Measurements from ENCODE around the gene NET1. TPM values are rescaled to one million over a fixed set of nuclear protein-coding genes. Genes with fewer than 3 reads are reported as not detected.
"Not testable (repeated sequence)": the region's sequence is repeated elsewhere in the genome, so short reads cannot be mapped to it uniquely, and the experiment has no call there.

NET1 gene, protein sequence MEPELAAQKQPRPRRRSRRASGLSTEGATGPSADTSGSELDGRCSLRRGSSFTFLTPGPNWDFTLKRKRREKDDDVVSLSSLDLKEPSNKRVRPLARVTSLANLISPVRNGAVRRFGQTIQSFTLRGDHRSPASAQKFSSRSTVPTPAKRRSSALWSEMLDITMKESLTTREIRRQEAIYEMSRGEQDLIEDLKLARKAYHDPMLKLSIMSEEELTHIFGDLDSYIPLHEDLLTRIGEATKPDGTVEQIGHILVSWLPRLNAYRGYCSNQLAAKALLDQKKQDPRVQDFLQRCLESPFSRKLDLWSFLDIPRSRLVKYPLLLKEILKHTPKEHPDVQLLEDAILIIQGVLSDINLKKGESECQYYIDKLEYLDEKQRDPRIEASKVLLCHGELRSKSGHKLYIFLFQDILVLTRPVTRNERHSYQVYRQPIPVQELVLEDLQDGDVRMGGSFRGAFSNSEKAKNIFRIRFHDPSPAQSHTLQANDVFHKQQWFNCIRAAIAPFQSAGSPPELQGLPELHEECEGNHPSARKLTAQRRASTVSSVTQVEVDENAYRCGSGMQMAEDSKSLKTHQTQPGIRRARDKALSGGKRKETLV
- 35.1 and 40.3 TPM in 2 replicates for total RNA-seq

DNA sequence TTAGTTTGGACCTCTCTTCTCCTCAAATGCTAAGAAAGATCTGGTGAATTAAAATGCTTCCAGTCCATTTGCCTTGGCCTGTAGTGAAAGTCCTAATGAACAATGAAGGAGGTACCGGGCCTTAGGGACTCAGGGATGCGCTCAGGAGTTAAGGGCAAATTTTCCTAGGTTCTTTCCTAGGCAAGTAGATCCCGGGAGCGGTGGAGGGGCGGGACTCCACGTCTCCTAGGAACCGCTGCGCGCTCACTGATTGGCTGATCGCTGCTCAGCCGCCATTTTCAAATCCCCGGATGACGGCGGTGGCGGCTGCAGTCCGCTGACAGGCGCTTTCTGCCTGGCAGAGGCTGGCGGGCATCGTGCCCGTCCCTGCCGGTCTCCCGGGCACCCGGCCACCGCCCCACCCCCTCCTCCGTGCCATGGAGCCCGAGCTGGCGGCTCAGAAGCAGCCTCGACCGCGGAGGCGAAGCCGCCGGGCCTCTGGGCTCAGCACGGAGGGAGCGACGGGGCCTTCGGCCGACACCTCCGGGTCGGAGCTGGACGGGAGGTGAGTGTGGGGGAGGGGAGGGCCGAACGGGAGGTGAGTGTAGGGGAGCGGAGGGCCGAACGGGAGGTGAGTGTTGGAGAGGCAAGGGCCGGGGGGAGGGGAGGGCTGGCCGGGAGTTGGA, at the start of gene NET1:
Gene NET1 (plus strand): TSS at position 281 of the 665 bp plus-strand sequence. CDS start 136 bp downstream, at position 417.
- H3K4me3 Mint-ChIP-seq: no peak within 1 kb of the TSS
- peaks cover 8% of the 10 kb centered on the region for H3K4me1 Mint-ChIP-seq
- intact Hi-C loops (cut with micrococcal nuclease): no loop called here
- peaks cover 25% of the 10 kb centered on the region for H3K27me3 Mint-ChIP-seq
- DNase-seq: peak; percentile 93
- H3K36me3 Mint-ChIP-seq (ENCODE audit: low read depth): peaks cover 12% of the 10 kb centered on the region
- peaks cover 4% of the 10 kb centered on the region for H3K9me3 Mint-ChIP-seq
- H3K27ac Mint-ChIP-seq: peak within 1 kb of the TSS; percentile 43

DNA sequence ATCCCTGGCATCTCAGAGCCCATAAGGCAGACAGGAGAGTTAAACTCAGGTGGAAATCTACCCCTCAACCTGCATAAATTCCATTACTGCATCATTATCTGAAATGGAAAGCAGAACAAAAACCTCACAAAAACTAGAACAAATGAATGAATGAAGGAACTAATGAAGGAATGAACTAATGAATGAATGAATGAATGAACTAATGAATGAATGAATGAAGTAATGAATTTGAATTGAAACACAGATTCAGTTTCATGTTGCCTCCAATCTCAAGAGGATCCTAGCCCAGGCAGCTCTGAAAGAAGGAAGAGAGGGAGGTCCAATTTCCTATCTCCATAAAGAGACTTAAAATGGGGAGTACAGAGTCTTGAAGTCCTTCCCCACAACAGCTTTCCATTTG, 49.5 kb upstream of the NET1 start:
- Mint-ChIP-seq H3K36me3 (ENCODE audit: low read depth) (no peaks in the 10 kb centered on the region), H3K27me3 (peaks cover 28% of the 10 kb centered on the region), H3K4me3 (no peak overlapping the region), H3K4me1 (no peaks in the 10 kb centered on the region), H3K27ac (no peak overlapping the region), H3K9me3 (no peaks in the 10 kb centered on the region)
- intact Hi-C loops (cut with micrococcal nuclease): no loop called here
- DNase-seq: no peak

DNA sequence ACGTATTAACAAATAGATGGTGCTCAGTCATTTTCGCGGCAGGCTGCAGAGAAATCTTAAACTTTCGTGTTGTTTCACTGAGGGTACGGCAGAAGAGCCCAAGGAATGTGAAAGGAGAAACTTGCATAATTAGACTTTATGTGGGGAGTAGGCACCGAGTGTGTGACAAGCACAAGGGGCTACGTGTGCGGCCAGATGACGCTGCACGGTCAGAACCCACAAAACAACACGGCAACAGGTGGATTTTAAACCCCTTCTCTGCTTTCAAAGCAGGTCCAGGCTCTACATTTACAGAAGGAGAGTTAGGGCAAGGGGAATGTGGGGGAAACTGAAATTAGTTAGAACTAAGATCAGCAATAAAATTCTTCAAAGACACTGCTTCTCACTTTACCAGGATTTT, 48.0 kb upstream of the NET1 start:
- H3K36me3 Mint-ChIP-seq (ENCODE audit: low read depth): no peaks in the 10 kb centered on the region
- intact Hi-C loops (cut with micrococcal nuclease): no loop called here
- H3K4me3 Mint-ChIP-seq: no peak overlapping the region
- peaks cover 25% of the 10 kb centered on the region for H3K27me3 Mint-ChIP-seq
- H3K4me1 Mint-ChIP-seq: no peaks in the 10 kb centered on the region
- no peak overlapping the region for H3K27ac Mint-ChIP-seq
- no peak for DNase-seq
- H3K9me3 Mint-ChIP-seq: no peaks in the 10 kb centered on the region

DNA sequence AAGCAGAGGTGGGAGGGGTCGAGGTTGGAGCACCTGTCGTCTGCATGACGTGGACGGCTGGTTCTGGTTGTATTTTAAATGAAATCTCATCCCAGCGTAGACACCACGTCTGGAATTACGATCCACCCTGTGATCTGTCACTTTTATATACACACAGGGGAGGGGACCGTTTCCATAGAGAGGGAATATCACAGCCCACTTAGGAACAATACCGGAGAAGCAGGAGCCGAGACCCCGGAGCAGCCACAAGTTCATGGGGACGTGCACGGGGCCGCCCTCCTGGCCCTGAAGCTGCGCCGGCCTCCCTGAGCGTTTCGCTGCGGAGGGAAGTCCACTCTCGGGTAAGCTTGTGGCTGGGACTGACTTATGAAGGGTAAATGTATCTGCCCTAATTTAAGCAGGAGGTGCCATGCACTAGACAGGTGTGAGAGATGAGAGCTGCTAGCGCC, 47.4 kb upstream of the NET1 start, which contains the start of gene UCN3:
Gene UCN3 (plus strand): TSS at position 77 of the 449 bp plus-strand sequence. CDS start 8,755 bp downstream, outside the sequence.
- Mint-ChIP-seq H3K4me3 (no peak within 1 kb of the TSS), H3K27ac (no peak within 1 kb of the TSS)
- intact Hi-C loops (cut with micrococcal nuclease): no loop called here

DNA sequence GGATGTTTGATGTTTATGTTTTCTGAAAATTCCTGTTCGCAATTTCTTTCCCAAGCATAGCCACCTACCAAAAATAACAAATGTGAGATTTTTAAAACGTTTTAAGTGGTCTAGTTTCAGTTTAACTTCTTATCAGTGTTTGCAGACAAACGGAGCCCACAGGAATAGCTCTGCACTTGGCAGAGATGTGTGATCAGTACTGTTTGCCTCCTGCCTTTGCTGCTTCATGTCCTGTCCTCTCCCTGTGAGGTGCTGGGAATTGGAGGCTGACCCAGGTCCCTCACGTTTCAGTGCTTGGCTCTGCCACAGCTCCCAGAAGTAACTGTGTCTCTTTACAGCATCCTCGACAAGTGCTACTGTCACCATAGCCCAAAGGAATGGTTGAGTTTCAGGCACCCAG, 46.4 kb upstream of the NET1 start:
- Mint-ChIP-seq H3K36me3 (ENCODE audit: low read depth) (no peaks in the 10 kb centered on the region), H3K27me3 (peaks cover 18% of the 10 kb centered on the region), H3K9me3 (peaks cover 12% of the 10 kb centered on the region), H3K4me1 (no peaks in the 10 kb centered on the region), H3K27ac (no peak overlapping the region), H3K4me3 (no peak overlapping the region)
- intact Hi-C loops (cut with micrococcal nuclease): no loop called here
- DNase-seq: no peak

More for the DNA sequence above, 47.4 kb upstream of the NET1 start, which contains the start of gene UCN3:
- H3K27me3 Mint-ChIP-seq: peaks cover 22% of the 10 kb centered on the region
- no peaks in the 10 kb centered on the region for H3K36me3 Mint-ChIP-seq (ENCODE audit: low read depth)
- no peaks in the 10 kb centered on the region for H3K4me1 Mint-ChIP-seq
- DNase-seq: no peak
- H3K9me3 Mint-ChIP-seq: peaks cover 4% of the 10 kb centered on the region

DNA sequence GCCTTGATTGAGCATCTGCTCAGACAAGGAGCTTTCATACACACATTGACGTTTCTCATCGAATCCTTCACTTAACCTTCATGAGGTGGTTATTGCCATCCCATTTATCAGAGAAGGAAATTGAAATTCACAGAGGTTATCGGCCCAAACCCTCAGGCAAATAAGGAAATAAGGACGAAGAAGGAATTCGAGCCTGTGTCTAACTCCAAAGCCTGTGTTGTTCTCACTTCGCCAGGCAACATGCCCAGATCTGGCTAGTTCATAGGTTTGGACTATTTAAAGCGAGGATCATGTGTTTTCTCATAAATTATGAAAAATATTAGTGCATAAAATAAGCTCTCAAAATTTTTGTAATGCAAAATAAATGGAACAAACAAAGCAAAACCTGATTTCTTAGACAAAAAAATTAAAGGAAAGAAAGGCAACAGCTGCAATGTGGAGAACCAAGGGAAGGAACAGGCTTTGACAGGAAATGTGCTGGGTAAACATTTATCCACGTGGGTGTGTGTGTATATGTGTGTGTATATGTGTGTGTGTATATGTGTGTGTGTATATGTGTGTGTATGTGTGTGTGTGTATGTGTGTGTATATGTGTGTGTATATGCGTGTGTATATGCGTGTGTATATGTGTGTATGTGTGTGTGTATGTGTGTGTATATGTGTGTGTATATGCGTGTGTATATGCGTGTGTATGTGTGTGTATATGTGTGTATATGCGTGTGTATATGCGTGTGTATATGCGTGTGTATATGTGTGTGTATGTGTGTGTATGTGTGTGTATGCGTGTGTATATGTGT, 42.8 kb upstream of the NET1 start:
- no peaks in the 10 kb centered on the region for H3K36me3 Mint-ChIP-seq (ENCODE audit: low read depth)
- no peaks in the 10 kb centered on the region for H3K4me1 Mint-ChIP-seq

DNA sequence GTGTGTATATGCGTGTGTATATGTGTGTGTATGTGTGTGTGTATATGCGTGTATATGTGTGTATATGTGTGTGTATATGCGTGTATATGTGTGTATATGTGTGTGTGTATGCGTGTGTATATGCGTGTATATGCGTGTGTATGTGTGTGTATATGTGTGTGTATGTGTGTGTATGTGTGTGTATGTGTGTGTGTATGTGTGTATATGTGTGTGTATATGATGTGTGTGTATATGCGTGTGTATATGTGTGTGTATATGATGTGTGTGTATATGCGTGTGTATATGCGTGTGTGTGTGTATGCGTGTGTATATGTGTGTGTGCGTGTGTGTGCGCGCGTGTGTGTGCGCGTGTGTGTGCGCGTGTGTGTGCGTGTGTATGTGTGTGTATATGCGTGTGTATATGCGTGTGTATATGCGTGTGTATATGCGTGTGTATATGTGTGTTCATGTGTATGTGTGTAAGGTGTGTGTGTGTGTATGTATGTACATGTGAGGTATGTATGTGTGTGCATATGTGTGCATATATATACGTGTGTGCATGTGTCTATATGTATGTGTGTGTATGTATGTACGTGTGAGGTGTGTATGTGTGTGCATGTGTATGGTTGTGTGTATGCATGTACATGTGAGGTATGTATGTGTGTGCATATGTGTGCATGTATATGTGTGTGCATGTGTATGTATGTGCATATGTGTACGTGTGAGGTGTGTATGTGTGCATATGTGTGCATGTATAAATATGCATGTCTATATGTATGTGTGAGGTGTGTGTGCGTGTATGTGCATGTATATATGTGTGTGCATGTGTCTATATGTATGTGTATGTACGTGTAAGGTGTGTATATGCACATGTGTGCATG, 41.6 kb upstream of the NET1 start:
- Mint-ChIP-seq H3K27me3 (peaks cover 12% of the 10 kb centered on the region), H3K9me3 (peaks cover 13% of the 10 kb centered on the region), H3K27ac (no peak overlapping the region)

More for the DNA sequence above, 42.8 kb upstream of the NET1 start:
- intact Hi-C loops (cut with micrococcal nuclease): no loop called here
- Mint-ChIP-seq H3K27me3 (peaks cover 14% of the 10 kb centered on the region), H3K9me3 (peaks cover 13% of the 10 kb centered on the region), H3K4me3 (no peak overlapping the region), H3K27ac (no peak overlapping the region)
- no peak for DNase-seq

DNA sequence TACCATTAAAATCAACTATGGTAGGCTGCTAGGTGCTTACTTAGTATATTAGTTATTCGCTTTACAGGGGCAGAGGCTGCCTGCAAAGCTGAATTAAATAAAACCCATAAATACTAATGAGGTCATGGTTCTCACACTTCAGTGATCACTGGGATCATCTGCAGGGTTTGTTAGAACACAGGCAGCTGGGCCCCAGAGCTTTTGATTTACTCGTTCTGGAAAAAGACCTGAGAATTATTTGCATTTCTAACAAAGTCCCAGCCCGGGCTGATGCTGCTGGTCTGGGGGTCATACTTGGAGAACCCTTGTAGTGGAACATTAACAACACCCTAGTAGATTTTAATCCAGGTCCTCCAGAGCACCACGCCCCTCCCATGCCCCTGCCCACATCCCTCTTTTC, 39.0 kb upstream of the NET1 start:
- DNase-seq: no peak
- Mint-ChIP-seq H3K4me1 (peaks cover 3% of the 10 kb centered on the region), H3K27me3 (no peaks in the 10 kb centered on the region), H3K9me3 (peaks cover 13% of the 10 kb centered on the region), H3K4me3 (no peak overlapping the region), H3K36me3 (ENCODE audit: low read depth) (no peaks in the 10 kb centered on the region), H3K27ac (no peak overlapping the region)
- intact Hi-C loops (cut with micrococcal nuclease): no loop called here

More for the DNA sequence above, 41.6 kb upstream of the NET1 start:
- no peak for DNase-seq
- Mint-ChIP-seq H3K4me1 (no peaks in the 10 kb centered on the region), H3K36me3 (ENCODE audit: low read depth) (no peaks in the 10 kb centered on the region), H3K4me3 (no peak overlapping the region)
- intact Hi-C loops (cut with micrococcal nuclease): no loop called here

DNA sequence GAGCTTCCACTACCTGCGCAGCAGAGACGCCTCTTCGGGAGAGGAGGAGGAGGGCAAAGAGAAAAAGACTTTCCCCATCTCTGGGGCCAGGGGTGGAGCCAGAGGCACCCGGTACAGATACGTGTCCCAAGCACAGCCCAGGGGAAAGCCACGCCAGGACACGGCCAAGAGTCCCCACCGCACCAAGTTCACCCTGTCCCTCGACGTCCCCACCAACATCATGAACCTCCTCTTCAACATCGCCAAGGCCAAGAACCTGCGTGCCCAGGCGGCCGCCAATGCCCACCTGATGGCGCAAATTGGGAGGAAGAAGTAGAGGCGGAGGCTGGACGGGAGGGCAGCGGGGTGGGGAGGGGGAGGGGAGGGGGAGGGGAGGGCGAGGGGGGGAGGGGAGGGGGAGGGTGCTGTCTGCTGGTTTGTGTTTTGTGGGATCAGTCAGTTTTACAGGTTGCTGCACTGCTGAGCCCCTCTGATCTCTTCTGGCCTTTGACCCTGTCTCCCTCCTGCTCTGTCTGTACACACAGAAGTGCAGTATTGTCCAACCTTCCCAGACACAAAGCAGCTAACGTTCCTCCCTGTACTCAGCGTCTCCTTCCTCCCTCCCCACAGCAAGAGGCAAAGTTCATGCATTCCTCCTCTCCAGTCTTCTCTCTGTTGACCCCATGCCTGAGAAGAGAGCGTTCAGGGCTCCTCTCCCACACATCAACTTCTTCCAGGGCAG, 38.3 kb upstream of the NET1 start:
- H3K4me3 Mint-ChIP-seq: no peak overlapping the region

DNA sequence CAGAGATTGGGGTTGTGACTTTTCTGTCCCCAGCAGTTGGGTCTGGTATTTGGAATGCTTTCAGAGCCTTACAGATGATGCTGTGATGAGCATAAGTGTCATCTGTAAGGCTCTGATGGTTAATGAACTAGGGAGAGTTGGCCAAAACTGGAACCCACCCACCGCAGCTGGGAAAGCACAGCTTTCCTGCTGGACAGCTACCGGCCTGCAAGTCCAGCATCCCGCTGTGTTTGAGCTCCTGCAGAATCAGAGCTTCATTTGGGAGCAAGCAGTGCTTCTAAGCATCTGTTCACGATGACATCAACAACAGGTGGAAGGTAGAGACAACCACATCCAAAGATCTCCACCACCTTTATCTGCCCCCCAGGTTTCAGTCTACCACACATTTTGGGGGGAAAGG, 35.9 kb upstream of the NET1 start:
- no peak overlapping the region for H3K27ac Mint-ChIP-seq
- H3K4me3 Mint-ChIP-seq: no peak overlapping the region
- peaks cover 3% of the 10 kb centered on the region for H3K4me1 Mint-ChIP-seq
- H3K9me3 Mint-ChIP-seq: no peaks in the 10 kb centered on the region
- DNase-seq: no peak
- H3K27me3 Mint-ChIP-seq: peaks cover 3% of the 10 kb centered on the region
- intact Hi-C loops (cut with micrococcal nuclease): no loop called here
- H3K36me3 Mint-ChIP-seq (ENCODE audit: low read depth): no peaks in the 10 kb centered on the region

More for the DNA sequence above, 38.3 kb upstream of the NET1 start:
- intact Hi-C loops (cut with micrococcal nuclease): no loop called here
- Mint-ChIP-seq H3K36me3 (ENCODE audit: low read depth) (no peaks in the 10 kb centered on the region), H3K27ac (no peak overlapping the region), H3K9me3 (peaks cover 13% of the 10 kb centered on the region), H3K27me3 (no peaks in the 10 kb centered on the region), H3K4me1 (peaks cover 3% of the 10 kb centered on the region)
- no peak for DNase-seq

DNA sequence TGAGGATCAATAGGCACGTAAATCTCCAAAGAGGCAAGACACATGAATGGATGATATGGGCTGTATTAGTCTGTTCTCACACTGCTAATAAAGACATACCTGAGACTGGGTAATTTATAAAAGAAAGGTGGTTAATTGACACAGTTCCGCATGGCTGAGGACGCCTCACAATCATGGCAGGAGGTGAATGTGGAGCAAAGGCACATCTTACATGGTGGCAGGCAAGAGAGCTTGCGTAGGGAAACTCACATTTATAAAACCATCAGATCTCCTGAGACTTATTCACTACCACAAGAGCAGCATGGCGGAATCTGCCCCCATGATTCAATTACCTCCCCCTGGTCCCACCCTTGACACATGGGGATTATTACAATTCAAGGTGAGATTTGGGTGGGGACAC, 33.2 kb upstream of the NET1 start:
- H3K27ac Mint-ChIP-seq; DNase-seq; H3K4me3 Mint-ChIP-seq; H3K9me3 Mint-ChIP-seq; H3K36me3 Mint-ChIP-seq (ENCODE audit: low read depth); intact Hi-C loops (cut with micrococcal nuclease); H3K27me3 Mint-ChIP-seq; H3K4me1 Mint-ChIP-seq: not testable (repeated sequence)

DNA sequence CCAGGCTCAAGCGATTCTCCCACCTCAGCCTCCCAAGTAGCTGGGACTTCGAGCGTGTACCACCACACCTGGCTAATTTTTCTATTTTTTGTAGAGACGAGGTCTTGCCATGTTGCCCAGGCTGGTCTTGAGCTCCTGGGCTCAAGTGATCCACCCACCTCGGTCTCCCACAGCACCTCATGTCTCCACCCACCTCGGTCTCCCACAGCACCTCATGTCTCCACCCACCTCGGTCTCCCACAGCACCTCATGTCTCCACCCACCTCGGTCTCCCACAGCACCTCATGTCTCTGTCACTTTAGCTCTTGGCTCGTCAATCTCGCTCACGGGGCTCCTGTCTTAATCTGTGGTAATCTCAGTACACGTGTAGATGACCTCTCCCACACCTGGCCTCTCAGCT, 32.0 kb upstream of the NET1 start:
- intact Hi-C loops (cut with micrococcal nuclease): loop anchor here (5.0 kb wide), 2 partner anchors 98 to 288 kb away; partner anchors contain the start of gene AKR1C3
- not testable (repeated sequence) for H3K9me3 Mint-ChIP-seq; H3K4me3 Mint-ChIP-seq; H3K4me1 Mint-ChIP-seq; H3K27ac Mint-ChIP-seq; H3K27me3 Mint-ChIP-seq; DNase-seq; H3K36me3 Mint-ChIP-seq (ENCODE audit: low read depth)
